ENCODE data around the gene DTNB. TPM values are rescaled to one million over a fixed set of nuclear protein-coding genes. Genes with fewer than 3 reads are reported as not detected.
"Not testable (repeated sequence)": the region's sequence is repeated elsewhere in the genome, so short reads cannot be mapped to it uniquely, and the experiment has no call there.

The DTNB gene
- total and polyA plus RNA-seq, 12 donors = 4.7 to 27.5 (median 9.4) TPM

DNA sequence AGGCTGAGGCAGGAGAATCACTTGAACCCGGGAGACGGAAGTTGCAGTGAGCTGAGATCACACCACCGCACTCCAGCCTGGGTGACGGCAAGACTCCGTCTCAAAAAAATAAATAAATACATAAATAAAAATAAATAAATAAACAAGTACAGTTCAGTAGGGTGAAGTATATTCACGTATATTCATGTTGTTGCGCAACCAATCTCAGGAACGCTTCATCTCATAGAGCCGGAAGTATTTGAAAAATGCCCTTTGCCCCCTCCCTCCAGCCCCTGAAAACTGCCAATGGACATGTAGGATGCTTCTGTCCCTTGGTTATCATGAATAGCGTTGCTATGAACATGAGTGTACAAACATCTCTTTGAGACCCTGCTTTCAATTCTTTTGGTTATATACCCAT lies 132.0 kb downstream of the DTNB start:
- Histone ChIP-seq H3K36me3 (replicated peaks in 1 of 2) (no peaks in the 10 kb centered on the region), H3K9me3 (replicated peaks in 1 of 3) (no peaks in the 10 kb centered on the region), H3K27ac (no peak overlapping the region), H3K4me1 (replicated peaks in 1 of 2) (no peaks in the 10 kb centered on the region), H3K4me3 (no peak overlapping the region), H3K27me3 (no peaks in the 10 kb centered on the region)
- 94 to 95% (median 94%) methylated on average over 10 of the region's 10 CpGs for WGBS, 4 donors
- intact Hi-C loops (cut with DNase I) = no loop called here
- DNase-seq = no peak
- no peak for TF ChIP-seq POLR2A (IDR thresholded peaks at IDR 0.05)
- TF ChIP-seq, protein P1, sequence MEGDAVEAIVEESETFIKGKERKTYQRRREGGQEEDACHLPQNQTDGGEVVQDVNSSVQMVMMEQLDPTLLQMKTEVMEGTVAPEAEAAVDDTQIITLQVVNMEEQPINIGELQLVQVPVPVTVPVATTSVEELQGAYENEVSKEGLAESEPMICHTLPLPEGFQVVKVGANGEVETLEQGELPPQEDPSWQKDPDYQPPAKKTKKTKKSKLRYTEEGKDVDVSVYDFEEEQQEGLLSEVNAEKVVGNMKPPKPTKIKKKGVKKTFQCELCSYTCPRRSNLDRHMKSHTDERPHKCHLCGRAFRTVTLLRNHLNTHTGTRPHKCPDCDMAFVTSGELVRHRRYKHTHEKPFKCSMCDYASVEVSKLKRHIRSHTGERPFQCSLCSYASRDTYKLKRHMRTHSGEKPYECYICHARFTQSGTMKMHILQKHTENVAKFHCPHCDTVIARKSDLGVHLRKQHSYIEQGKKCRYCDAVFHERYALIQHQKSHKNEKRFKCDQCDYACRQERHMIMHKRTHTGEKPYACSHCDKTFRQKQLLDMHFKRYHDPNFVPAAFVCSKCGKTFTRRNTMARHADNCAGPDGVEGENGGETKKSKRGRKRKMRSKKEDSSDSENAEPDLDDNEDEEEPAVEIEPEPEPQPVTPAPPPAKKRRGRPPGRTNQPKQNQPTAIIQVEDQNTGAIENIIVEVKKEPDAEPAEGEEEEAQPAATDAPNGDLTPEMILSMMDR (IDR thresholded peaks at IDR 0.05) = no peak

DNA sequence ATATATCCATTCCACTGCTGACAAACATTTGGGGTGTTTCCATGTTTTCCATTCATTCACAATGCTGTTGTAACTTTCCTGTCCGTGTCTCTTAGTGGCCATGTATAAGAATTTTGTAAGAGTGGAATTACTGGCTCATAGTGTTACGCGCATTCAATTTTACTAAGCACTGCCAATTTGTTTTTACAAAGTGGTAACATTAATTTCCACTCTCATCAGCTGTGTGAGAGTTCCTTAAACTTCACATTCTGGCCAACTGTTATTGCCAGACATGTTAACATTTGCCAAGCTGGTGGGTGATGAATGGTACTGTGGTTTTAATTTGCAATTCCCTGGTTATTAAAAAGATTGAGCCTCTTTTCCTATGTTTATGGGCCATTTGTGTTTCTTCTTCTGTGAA lies 134.2 kb downstream of the DTNB start:
- Histone ChIP-seq H3K36me3 (replicated peaks in 1 of 2) (no peaks in the 10 kb centered on the region), H3K9me3 (replicated peaks in 1 of 3) (no peaks in the 10 kb centered on the region), H3K4me3 (no peak overlapping the region), H3K27ac (no peak overlapping the region), H3K27me3 (no peaks in the 10 kb centered on the region), H3K4me1 (replicated peaks in 1 of 2) (no peaks in the 10 kb centered on the region)
- WGBS, 4 donors = 81 to 89% (median 88%) methylated on average over 3 of the region's 3 CpGs
- DNase-seq = no peak
- intact Hi-C loops (cut with DNase I) = no loop called here
- TF ChIP-seq, protein P1 (IDR thresholded peaks at IDR 0.05) = no peak

DNA sequence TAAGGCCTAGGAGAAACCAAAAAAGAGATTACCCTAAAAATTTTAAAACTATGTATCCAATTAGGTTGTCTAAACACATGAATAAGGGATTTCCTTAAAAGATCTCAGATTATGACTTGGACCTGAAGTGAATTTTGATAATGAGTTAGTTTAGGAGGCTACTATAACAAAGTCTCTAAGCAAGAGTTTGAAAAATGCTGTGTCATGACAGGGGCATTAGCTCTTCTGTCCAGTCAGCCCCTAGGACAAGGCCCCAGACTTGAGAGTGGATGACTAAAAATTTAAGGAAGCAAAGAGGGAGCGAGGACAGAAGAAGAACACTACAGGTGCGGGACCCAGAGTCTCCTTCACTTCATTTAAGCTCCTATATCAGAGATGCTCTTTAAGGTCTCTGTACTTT lies 135.9 kb downstream of the DTNB start:
- DNase-seq = no peak
- H3K27me3 ChIP-seq = no peaks in the 10 kb centered on the region
- H3K27ac ChIP-seq = no peak overlapping the region
- no peak overlapping the region for H3K4me3 ChIP-seq
- H3K4me1 ChIP-seq (replicated peaks in 1 of 2) = no peaks in the 10 kb centered on the region
- H3K36me3 ChIP-seq (replicated peaks in 1 of 2) = no peaks in the 10 kb centered on the region
- TF ChIP-seq, protein P1 (IDR thresholded peaks at IDR 0.05) = no peak
- no peak for TF ChIP-seq POLR2A (IDR thresholded peaks at IDR 0.05)
- WGBS, 4 donors = 90 to 98% (median 96%) methylated on average over 2 of the region's 2 CpGs
- no peaks in the 10 kb centered on the region for H3K9me3 ChIP-seq (replicated peaks in 1 of 3)
- intact Hi-C loops (cut with DNase I) = no loop called here

DNA sequence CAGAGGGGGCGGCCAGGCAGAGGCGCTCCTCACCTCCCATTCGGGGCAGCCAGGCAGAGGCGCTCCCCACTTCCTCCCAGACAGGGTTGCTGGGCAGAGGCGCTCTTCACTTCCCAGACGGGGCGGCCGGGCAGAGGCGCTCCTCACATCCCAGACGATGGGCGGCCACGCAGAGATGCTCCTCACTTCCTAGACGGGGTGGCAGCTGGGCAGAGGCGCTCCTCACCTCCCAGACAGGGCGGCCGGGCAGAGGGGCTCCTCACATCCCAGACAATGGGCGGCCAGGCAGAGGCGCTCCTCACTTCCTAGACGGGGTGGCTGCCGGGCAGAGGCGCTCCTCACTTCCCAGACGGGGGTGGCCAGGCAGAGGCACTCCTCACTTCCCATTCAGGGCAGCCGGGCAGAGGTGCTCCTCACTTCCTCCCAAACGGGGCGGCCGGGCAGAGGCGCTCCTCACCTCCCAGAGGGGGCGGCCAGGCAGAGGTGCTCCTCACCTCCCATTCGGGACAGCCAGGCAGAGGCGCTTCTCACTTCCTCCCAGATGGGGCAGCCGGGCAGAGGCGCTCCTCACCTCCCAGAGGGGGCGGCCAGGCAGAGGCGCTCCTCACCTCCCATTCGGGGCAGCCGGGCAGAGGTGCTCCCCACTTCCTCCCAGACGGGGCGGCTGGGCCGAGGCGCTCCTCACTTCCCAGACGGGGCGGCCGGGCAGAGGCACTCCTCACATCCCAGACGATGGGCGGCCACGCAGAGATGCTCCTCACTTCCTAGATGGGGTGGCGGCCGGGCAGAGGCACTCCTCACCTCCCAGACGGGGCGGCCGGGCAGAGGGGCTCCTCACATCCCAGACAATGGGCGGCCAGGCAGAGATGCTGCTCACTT lies 137.7 kb downstream of the DTNB start:
- WGBS, 4 donors = 91 to 97% (median 94%) methylated on average over 14 to 52 of the region's 52 CpGs
- DNase-seq; H3K4me3 ChIP-seq; intact Hi-C loops (cut with DNase I); H3K9me3 ChIP-seq (replicated peaks in 1 of 3); H3K4me1 ChIP-seq (replicated peaks in 1 of 2); H3K27me3 ChIP-seq; H3K36me3 ChIP-seq (replicated peaks in 1 of 2); H3K27ac ChIP-seq: not testable (repeated sequence)

DNA sequence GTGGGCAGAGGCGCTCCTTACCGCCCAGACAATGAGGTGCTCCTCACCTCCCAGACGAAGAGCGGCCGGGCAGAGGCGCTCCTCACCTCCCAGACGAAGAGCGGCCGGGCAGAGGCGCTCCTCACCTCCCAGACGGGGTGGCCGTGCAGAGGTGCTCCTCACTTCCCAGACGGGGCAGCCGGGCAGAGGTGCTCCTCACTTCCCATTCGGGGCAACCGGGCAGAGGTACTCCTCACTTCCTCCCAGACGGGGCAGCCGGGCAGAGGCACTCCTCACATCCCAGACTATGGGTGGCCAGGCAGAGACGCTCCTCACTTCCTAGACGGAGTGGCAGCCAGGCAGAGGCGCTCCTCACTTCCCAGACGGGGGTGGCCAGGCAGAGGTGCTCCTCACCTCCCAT lies 138.4 kb downstream of the DTNB start:
- H3K27ac ChIP-seq; intact Hi-C loops (cut with DNase I); H3K36me3 ChIP-seq (replicated peaks in 1 of 2); H3K9me3 ChIP-seq (replicated peaks in 1 of 3); H3K4me1 ChIP-seq (replicated peaks in 1 of 2); DNase-seq; H3K4me3 ChIP-seq; H3K27me3 ChIP-seq: not testable (repeated sequence)
- WGBS, 4 donors = 88 to 98% (median 96%) methylated on average over 9 to 22 of the region's 22 CpGs
